ENCODE results near the gene DSCAML1. TPM values are rescaled to one million over a fixed set of nuclear protein-coding genes. Genes with fewer than 3 reads are reported as not detected.
A peak's percentile ranks its signal among the peaks of the same experiment; 100 is the strongest.

Gene DSCAML1
- total and polyA plus RNA-seq, 2 donors: 0.32 to 0.47 TPM

- Histone ChIP-seq H3K9me3 (ENCODE audit: control insufficient read depth in 2 of 2, insufficient read depth in 1 of 2, low read length in 1 of 2) (no peaks in the 10 kb centered on the region), H3K27ac (ENCODE audit: low read depth in 1 of 2, low read length in 1 of 2) (no peak overlapping the region), H3K4me1 (ENCODE audit: control insufficient read depth in 2 of 2, insufficient read depth in 2 of 2, low read length in 2 of 2) (peaks cover 13 to 26% of the 10 kb centered on the region in 2 donors), H3K27me3 (ENCODE audit: control insufficient read depth in 2 of 2, insufficient read depth in 1 of 2, low read length in 1 of 2) (peaks cover 0 to 5% of the 10 kb centered on the region in 2 donors), H3K36me3 (ENCODE audit: control insufficient read depth in 2 of 2, insufficient read depth in 2 of 2, low read length in 1 of 2) (no peaks in the 10 kb centered on the region), H3K4me3 (ENCODE audit: low read length in 2 of 2) (no peak overlapping the region)
- WGBS: 97% methylated on average over 3 of the region's 3 CpGs
- DNase-seq (ENCODE audit: low read depth in 6 of 9, low spot score in 9 of 9): no peak
Observed at GRCh38 chr11:117532568-117532967, 264.4 kb downstream of the DSCAML1 start.

- Histone ChIP-seq H3K27ac (ENCODE audit: low read depth in 1 of 2, low read length in 1 of 2) (no peak overlapping the region), H3K27me3 (ENCODE audit: control insufficient read depth in 2 of 2, insufficient read depth in 1 of 2, low read length in 1 of 2) (no peaks in the 10 kb centered on the region), H3K4me3 (ENCODE audit: low read length in 2 of 2) (peak overlapping the region in 1 of 2 donors; percentile 1), H3K4me1 (ENCODE audit: control insufficient read depth in 2 of 2, insufficient read depth in 2 of 2, low read length in 2 of 2) (peaks cover 14 to 30% of the 10 kb centered on the region in 2 donors), H3K36me3 (ENCODE audit: control insufficient read depth in 2 of 2, insufficient read depth in 2 of 2, low read length in 1 of 2) (no peaks in the 10 kb centered on the region), H3K9me3 (ENCODE audit: control insufficient read depth in 2 of 2, insufficient read depth in 1 of 2, low read length in 1 of 2) (no peaks in the 10 kb centered on the region)
- peak in 1 of 9 donors; percentile 22 for DNase-seq (ENCODE audit: low read depth in 6 of 9, low spot score in 9 of 9)
- WGBS: 60% methylated on average over 18 of the region's 18 CpGs
Observed at GRCh38 chr11:117529816-117530215, 267.2 kb downstream of the DSCAML1 start.

GRCh38 chr11:117528097-117528721 is 268.8 kb downstream of the DSCAML1 start:
- peaks cover 14 to 30% of the 10 kb centered on the region in 2 donors for H3K4me1 ChIP-seq (ENCODE audit: control insufficient read depth in 2 of 2, insufficient read depth in 2 of 2, low read length in 2 of 2)
- H3K9me3 ChIP-seq (ENCODE audit: control insufficient read depth in 2 of 2, insufficient read depth in 1 of 2, low read length in 1 of 2): no peaks in the 10 kb centered on the region
- 55% methylated on average over 12 of the region's 12 CpGs for WGBS
- peak in 3 of 9 donors; percentile 6 to 41 (median 22) for DNase-seq (ENCODE audit: low read depth in 6 of 9, low spot score in 9 of 9)
- H3K27ac ChIP-seq (ENCODE audit: low read depth in 1 of 2, low read length in 1 of 2): no peak overlapping the region
- H3K36me3 ChIP-seq (ENCODE audit: control insufficient read depth in 2 of 2, insufficient read depth in 2 of 2, low read length in 1 of 2): no peaks in the 10 kb centered on the region
- H3K27me3 ChIP-seq (ENCODE audit: control insufficient read depth in 2 of 2, insufficient read depth in 1 of 2, low read length in 1 of 2): no peaks in the 10 kb centered on the region
- H3K4me3 ChIP-seq (ENCODE audit: low read length in 2 of 2): no peak overlapping the region

- WGBS: 92% methylated on average over 7 of the region's 7 CpGs
- Histone ChIP-seq H3K9me3 (ENCODE audit: control insufficient read depth in 2 of 2, insufficient read depth in 1 of 2, low read length in 1 of 2) (no peaks in the 10 kb centered on the region), H3K4me3 (ENCODE audit: low read length in 2 of 2) (no peak overlapping the region), H3K27me3 (ENCODE audit: control insufficient read depth in 2 of 2, insufficient read depth in 1 of 2, low read length in 1 of 2) (no peaks in the 10 kb centered on the region), H3K27ac (ENCODE audit: low read depth in 1 of 2, low read length in 1 of 2) (no peak overlapping the region), H3K36me3 (ENCODE audit: control insufficient read depth in 2 of 2, insufficient read depth in 2 of 2, low read length in 1 of 2) (no peaks in the 10 kb centered on the region), H3K4me1 (ENCODE audit: control insufficient read depth in 2 of 2, insufficient read depth in 2 of 2, low read length in 2 of 2) (peaks cover 14 to 30% of the 10 kb centered on the region in 2 donors)
- DNase-seq (ENCODE audit: low read depth in 6 of 9, low spot score in 9 of 9): no peak
Observed at GRCh38 chr11:117527271-117527670, 269.7 kb downstream of the DSCAML1 start.

GRCh38 chr11:117525866-117526542 is 271.0 kb downstream of the DSCAML1 start:
- Histone ChIP-seq H3K4me3 (ENCODE audit: low read length in 2 of 2) (no peak overlapping the region), H3K36me3 (ENCODE audit: control insufficient read depth in 2 of 2, insufficient read depth in 2 of 2, low read length in 1 of 2) (no peaks in the 10 kb centered on the region), H3K4me1 (ENCODE audit: control insufficient read depth in 2 of 2, insufficient read depth in 2 of 2, low read length in 2 of 2) (peaks cover 14 to 30% of the 10 kb centered on the region in 2 donors), H3K9me3 (ENCODE audit: control insufficient read depth in 2 of 2, insufficient read depth in 1 of 2, low read length in 1 of 2) (no peaks in the 10 kb centered on the region), H3K27me3 (ENCODE audit: control insufficient read depth in 2 of 2, insufficient read depth in 1 of 2, low read length in 1 of 2) (no peaks in the 10 kb centered on the region), H3K27ac (ENCODE audit: low read depth in 1 of 2, low read length in 1 of 2) (no peak overlapping the region)
- WGBS: 96% methylated on average over 10 of the region's 10 CpGs
- no peak for DNase-seq (ENCODE audit: low read depth in 6 of 9, low spot score in 9 of 9)

- 96% methylated on average over 24 of the region's 24 CpGs for WGBS
- no peaks in the 10 kb centered on the region for H3K9me3 ChIP-seq (ENCODE audit: control insufficient read depth in 2 of 2, insufficient read depth in 1 of 2, low read length in 1 of 2)
- H3K4me3 ChIP-seq (ENCODE audit: low read length in 2 of 2): no peak overlapping the region
- H3K27me3 ChIP-seq (ENCODE audit: control insufficient read depth in 2 of 2, insufficient read depth in 1 of 2, low read length in 1 of 2): no peaks in the 10 kb centered on the region
- DNase-seq (ENCODE audit: low read depth in 6 of 9, low spot score in 9 of 9): no peak
- H3K27ac ChIP-seq (ENCODE audit: low read depth in 1 of 2, low read length in 1 of 2): no peak overlapping the region
- H3K4me1 ChIP-seq (ENCODE audit: control insufficient read depth in 2 of 2, insufficient read depth in 2 of 2, low read length in 2 of 2): peaks cover 14 to 24% of the 10 kb centered on the region in 2 donors
- H3K36me3 ChIP-seq (ENCODE audit: control insufficient read depth in 2 of 2, insufficient read depth in 2 of 2, low read length in 1 of 2): no peaks in the 10 kb centered on the region
Observed at GRCh38 chr11:117524468-117525183, 272.4 kb downstream of the DSCAML1 start.

- DNase-seq (ENCODE audit: low read depth in 6 of 9, low spot score in 9 of 9): no peak
- WGBS: 97% methylated on average over 3 of the region's 3 CpGs
- no peaks in the 10 kb centered on the region for H3K36me3 ChIP-seq (ENCODE audit: control insufficient read depth in 2 of 2, insufficient read depth in 2 of 2, low read length in 1 of 2)
Observed at GRCh38 chr11:117523680-117524079, 273.3 kb downstream of the DSCAML1 start.

GRCh38 chr11:117521974-117522373 is 275.0 kb downstream of the DSCAML1 start:
- no peak for DNase-seq (ENCODE audit: low read depth in 6 of 9, low spot score in 9 of 9)
- Histone ChIP-seq H3K9me3 (ENCODE audit: control insufficient read depth in 2 of 2, insufficient read depth in 1 of 2, low read length in 1 of 2) (no peaks in the 10 kb centered on the region), H3K27me3 (ENCODE audit: control insufficient read depth in 2 of 2, insufficient read depth in 1 of 2, low read length in 1 of 2) (no peaks in the 10 kb centered on the region), H3K4me1 (ENCODE audit: control insufficient read depth in 2 of 2, insufficient read depth in 2 of 2, low read length in 2 of 2) (no peaks in the 10 kb centered on the region), H3K36me3 (ENCODE audit: control insufficient read depth in 2 of 2, insufficient read depth in 2 of 2, low read length in 1 of 2) (no peaks in the 10 kb centered on the region), H3K27ac (ENCODE audit: low read depth in 1 of 2, low read length in 1 of 2) (no peak overlapping the region), H3K4me3 (ENCODE audit: low read length in 2 of 2) (no peak overlapping the region)
- WGBS: 98% methylated on average over 4 of the region's 4 CpGs

More at GRCh38 chr11:117523680-117524079, 273.3 kb downstream of the DSCAML1 start:
- Histone ChIP-seq H3K27me3 (ENCODE audit: control insufficient read depth in 2 of 2, insufficient read depth in 1 of 2, low read length in 1 of 2) (no peaks in the 10 kb centered on the region), H3K9me3 (ENCODE audit: control insufficient read depth in 2 of 2, insufficient read depth in 1 of 2, low read length in 1 of 2) (no peaks in the 10 kb centered on the region), H3K4me1 (ENCODE audit: control insufficient read depth in 2 of 2, insufficient read depth in 2 of 2, low read length in 2 of 2) (peaks cover 12 to 15% of the 10 kb centered on the region in 2 donors), H3K4me3 (ENCODE audit: low read length in 2 of 2) (no peak overlapping the region), H3K27ac (ENCODE audit: low read depth in 1 of 2, low read length in 1 of 2) (no peak overlapping the region)

GRCh38 chr11:117520966-117521365 is 276.1 kb downstream of the DSCAML1 start:
- Histone ChIP-seq H3K4me3 (ENCODE audit: low read length in 2 of 2) (no peak overlapping the region), H3K4me1 (ENCODE audit: control insufficient read depth in 2 of 2, insufficient read depth in 2 of 2, low read length in 2 of 2) (no peaks in the 10 kb centered on the region), H3K9me3 (ENCODE audit: control insufficient read depth in 2 of 2, insufficient read depth in 1 of 2, low read length in 1 of 2) (no peaks in the 10 kb centered on the region), H3K36me3 (ENCODE audit: control insufficient read depth in 2 of 2, insufficient read depth in 2 of 2, low read length in 1 of 2) (no peaks in the 10 kb centered on the region), H3K27me3 (ENCODE audit: control insufficient read depth in 2 of 2, insufficient read depth in 1 of 2, low read length in 1 of 2) (no peaks in the 10 kb centered on the region), H3K27ac (ENCODE audit: low read depth in 1 of 2, low read length in 1 of 2) (no peak overlapping the region)
- DNase-seq (ENCODE audit: low read depth in 6 of 9, low spot score in 9 of 9): no peak
- WGBS: 98% methylated on average over 21 of the region's 21 CpGs

Measured in thymus (tissue), 11 donors.